Activated CD4-positive, alpha-beta T cell treated with anti-CD3 and anti-CD28 coated beads for 48 hours (primary cell): ENCODE results near the gene DGKB.

Experiments
- DNase-seq: peaks from one replicate; pipeline ENCODE4 v3.0.0-alpha.2; 2020

Gene DGKB

DNA sequence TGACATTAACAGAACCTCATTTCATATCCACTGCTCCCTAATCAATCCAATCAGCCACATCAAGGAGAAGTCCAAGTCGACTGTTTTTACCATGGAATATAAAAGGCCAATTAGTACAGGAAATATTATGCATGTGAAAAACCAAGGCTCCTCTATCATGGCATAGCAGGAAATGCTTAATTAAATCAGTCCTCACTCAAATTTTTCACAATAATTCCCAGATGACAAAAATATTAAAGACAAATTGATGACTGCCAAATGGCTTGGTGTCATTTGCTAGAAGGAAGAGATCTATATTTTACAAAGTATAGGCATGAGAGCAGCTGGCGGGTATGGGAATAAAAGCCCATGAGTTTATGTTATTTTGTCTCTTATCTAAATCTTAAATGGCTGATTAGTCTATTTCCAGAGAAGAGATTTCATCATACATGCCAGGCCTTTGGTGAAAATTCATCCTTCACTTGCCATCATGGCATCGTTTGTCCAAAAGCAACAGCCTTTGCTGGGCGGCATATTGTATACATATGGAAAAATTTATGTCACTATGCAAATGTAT lies 219.6 kb downstream of the DGKB start:
- no peak for DNase-seq

DNA sequence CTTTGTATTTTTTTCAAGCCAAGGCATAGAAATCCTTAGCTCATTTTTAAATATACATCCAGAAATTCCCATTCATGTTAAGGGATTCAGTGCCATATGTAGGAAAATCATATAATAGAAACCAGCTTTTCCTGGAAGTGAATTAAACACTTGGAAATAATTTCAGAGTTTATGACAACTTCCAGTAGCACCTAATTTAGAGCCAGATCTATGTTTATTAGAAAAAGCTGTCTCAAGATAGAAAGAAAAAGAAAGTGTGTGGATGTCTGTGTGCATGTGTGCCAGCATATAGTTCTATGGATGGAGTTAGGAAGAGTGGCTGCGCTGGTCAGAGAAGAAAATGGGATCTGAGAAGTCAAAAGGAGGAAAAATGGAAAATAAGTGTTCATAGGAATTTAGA lies 225.7 kb downstream of the DGKB start:
- no peak for DNase-seq

DNA sequence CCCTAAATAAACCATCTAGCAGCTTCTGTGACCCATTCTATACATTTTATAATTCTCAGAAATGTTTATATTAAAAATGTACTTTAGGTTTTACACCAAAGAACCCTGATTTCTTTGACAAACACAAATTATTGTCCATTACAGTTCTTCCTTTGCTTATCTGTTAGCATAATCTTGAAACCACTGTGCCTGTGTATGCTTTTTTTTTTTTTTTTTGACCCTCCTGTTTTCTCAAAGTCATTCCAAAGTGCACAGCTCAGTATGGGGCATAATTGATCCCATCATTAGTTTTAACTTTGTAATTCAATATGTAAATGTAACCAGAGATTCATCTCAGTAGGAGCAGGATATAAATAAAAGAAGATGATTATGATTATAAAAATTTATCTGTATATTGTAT lies 229.3 kb downstream of the DGKB start:
- DNase-seq = no peak

DNA sequence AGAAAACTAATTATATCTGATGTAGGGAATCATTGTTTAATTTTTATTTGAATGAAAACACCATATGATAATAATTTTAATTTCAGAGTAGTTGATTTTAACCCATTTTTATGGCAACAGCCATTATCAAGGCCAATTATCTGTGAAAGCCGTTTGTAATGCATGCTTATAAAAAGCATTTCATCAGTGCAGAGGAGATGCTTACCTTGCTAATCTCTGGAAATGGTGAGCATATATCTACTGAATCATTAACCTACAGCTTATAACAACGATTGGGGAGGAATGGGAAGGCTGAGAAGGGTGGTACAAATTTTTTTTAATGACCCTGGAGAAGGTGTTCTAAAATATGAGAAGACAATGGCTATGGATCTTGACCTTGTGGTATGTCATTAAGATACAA lies 235.6 kb downstream of the DGKB start:
- DNase-seq = no peak

DNA sequence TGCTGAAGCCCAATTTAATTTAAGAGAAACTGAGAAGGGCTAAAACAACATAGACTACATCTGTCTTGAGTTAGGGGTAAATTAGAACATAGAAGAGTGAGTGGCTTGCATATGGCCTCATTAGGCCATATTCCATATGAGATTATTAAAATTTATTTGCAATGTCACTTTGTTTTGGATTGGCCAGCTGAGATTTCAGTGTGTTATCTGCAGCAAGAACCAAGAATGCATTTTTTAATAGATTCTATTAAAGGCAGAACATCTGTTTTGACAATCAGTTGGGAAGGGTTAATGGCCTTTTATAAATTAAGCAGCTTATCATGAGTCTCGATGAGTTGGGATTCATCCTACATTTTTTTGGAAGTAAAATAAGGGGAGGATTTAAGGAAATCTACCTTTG lies 236.2 kb downstream of the DGKB start:
- DNase-seq = no peak

DNA sequence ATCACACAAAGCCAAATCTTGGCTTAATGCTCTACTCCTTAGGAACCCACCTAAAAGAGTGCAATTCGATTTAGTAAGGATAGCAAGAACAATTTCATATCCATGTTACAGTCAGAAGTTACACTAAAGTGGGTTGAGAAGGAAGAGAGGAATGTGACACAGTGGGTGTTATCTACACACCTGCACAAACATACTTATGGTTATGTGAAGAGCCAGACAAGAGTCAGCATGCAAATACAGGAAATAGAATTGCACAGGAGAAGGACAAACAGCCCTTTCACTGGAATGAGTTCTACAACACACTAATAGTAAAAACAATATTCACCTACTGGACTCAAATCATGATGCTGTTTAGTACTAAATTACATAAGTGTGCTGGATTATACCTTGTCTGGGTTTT lies 262.8 kb downstream of the DGKB start:
- no peak for DNase-seq

DNA sequence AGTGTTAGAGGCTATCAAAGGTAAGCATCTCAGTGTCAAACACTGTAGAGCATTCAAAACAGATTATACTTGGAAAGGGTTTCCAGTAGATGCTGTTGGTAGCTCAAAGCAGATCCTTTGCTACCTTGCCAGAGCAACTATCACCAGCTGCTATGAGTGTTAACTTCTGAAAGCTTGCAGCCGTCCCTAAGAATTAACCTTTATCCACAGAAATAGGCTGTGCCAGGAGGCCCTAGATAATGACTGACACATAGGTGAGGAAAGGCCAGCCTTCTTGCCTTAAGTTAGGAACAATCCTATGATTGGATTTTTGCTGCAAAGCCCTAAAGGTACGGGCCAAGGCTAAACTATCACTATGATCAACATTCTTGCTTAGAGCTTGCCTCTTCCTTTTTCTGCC lies 263.2 kb downstream of the DGKB start:
- DNase-seq = no peak

DNA sequence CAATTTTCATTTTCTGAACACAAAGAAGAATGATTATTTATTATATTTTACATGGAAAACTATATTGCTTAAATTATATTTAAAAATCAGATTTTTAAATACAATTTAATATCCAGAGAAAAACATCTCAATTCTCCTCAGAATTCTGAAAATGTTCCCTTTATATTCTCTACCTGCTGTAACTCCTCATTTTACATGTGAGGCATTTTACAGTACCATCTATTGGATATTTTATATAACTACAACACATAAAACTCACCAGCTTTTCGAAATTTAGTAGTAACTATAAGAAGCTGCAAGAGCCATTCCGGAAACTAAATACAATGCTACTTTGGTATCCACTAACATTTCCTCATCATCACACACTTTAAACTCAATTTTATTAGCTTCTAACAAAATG lies 264.6 kb downstream of the DGKB start:
- DNase-seq = no peak

DNA sequence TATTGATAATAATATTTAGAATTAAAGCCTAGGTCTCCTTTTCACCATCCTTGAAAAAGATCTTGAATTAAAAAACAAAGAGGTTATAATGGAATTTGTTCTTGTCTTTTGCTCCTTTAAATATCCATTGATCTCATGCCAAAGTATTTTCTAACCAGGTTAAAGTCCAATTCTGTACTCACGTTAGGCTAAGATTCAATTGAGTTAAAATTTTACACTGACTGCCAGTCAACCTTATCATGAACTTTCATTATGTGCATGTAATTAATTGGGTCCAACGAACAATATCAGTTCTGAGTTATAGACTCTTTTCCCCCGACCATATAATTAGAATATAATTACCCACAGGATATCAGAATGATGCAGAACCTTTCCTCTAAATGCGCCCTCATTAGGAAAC lies 266.6 kb downstream of the DGKB start:
- DNase-seq = no peak

DNA sequence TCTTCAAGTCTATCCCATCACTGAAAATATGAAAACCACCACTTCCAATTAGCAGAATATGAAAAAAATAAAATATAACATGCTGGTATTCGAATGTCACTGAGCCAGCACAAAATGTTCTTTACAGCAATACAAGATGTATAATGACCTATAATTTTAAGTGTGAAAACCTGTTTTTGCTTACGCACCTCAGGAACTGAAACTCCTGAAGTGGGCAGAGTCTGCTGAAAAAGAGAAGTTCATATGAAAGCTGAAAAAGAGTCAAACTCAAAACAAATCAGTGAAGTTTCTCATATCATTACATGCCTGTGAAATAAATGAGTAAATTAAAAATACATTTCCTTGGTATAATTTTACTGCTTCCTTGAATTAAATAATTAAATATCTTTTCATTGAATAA lies 272.5 kb downstream of the DGKB start:
- DNase-seq = no peak

DNA sequence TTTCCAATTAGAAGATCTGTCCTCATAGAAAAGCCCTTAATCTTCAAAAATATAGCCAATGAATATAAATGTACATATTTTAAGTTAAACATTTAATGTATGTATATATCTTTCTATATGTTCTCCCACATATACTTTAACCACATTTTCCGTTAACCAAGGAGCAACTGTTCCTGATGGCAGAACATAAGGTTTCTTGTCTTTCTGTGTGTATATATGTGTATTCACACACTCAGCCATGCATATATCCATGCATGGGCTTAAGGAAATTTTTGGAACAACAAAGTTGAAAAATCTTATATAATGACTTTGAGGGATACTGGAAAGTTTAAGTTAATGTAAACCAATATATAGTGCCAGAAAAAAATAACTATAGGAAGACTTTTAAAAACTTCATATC lies 274.0 kb downstream of the DGKB start:
- no peak for DNase-seq

DNA sequence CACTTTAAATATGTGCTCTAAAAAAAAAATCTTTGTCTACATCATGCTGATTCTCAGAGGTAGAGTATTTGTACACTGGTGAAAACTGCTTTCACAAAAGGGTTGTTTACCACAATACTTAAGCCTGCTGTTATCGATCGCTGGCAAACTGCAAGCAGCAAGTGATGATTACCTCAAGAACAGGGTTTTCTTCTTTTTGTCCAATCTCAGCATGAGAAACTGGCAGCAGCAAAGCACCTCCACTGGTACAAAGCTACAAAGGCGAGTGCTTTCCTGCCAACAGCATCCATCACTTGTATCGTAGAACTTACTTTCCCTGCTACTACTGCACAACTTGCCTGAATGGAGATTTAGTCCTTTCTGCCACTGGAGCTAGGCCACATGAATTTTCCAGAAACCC lies 276.5 kb downstream of the DGKB start:
- DNase-seq = no peak

DNA sequence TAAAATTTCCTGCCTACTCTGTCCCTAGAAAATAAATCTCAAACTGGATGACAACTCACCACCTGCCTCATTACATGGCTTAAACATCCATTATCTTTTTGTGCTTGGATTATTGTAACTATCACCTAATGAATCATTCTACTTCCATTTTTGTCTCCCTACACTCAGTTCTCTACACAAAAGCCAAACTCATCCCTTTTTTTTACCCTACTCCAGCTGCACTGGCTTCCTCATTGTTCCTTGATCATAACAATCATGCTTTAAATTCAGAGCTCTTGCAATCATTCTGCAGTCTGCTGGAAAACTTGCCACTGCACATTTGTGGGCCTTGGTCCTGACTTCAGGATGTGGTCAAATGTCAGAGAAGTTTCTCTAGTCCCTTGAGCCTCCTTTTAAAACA lies 280.0 kb downstream of the DGKB start:
- no peak for DNase-seq

DNA sequence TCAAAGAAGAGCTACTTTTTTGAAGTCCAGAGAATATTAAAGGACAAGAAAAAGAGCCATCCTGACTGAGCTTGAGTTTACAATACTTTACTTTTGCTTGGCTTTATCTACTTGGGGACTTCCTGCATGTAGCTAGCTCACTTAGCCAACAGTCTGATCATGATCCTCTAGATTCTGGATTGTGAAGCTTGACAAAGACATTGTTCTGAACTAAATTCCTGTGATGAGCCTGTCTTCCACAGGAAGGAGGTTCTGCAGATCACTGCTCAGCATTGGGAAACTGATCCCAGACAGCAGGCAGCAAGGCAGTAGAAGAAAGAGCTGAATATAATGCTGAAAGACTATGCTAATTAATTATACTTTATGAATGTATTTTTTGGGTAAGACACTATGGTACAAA lies 296.4 kb downstream of the DGKB start:
- DNase-seq = no peak

DNA sequence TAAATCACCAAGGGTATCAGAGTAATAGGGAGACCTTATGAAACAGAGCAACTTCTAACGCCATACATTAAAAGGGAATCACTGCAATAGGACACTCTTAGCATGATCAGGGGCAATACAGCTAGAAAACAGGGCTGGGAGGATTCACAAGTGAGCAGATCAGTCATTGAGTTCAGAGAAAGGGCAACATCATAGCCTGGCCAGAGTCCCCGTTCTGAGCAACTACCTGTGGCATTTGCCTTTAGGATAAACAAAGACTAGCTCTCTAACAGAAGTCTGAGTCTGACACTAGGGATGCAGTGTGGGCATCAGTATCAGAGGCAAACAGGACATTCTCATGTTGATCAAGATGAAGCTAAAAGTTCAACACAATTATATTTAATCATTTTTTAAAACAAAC lies 297.9 kb downstream of the DGKB start:
- no peak for DNase-seq

DNA sequence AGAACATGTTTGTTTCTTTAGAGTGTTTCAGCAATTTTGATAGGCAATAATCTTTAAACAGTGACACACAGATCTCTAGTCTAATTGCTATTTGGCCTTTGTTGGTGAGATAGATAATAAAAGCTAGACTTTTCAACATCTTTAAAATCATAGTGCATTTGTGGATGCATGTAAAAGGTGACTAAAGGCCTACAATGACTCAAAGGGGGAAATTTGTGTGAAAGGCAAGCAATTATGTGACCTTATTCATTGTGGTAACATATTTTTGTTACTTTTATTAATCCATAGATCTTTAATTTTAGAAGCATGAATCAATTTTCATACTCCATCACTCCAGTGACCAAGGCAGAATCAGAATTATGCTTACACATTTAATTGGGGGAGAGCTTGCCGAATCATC lies 299.7 kb downstream of the DGKB start:
- DNase-seq = no peak

DNA sequence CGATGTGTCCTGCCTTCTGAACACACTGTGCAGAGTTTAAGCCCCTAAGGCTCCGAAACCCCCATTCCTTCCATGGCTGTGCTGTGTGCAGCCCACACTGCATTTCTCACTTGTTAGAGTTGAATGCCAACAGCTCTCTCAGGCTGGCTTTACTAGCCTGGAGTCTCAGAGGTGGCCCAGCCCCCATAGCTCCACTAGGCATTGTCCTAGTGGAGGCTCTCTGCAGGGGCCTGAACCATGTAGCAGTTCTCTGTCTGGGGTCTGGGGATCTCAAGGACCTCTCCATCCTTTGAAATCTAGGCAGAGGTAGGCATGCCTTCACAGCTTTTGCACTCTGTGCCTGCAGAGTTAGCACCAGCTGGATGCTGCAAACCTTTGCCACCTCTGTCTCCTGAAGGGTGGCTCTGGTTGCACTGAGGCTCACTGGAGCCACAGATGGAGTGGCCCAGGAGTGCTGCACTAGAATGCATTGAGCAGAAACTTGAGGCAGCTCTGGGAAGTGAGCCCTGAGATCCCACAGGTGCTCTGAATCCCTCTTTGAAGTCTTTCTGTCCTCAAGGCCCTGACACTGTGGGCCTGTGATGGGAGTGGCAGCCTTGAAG lies 301.7 kb downstream of the DGKB start:
- DNase-seq = no peak

DNA sequence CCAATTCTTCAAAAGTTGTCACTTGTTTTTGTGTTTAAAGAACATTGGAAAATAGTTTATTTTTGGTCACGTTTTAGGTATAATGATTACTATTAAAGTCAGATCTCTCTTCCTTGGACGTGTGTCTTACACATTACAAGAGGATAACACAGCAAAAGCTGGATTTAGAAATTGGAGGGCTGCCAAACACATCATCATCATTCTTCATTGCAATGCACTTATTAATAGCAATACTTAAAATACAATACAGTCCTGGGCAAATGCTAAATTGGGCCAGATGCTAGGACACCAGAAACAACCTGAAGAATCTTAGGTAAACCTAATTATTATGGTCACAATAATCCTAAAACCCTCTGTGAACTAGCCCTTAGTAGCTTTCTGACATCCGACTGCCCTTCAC lies 303.6 kb downstream of the DGKB start:
- no peak for DNase-seq

DNA sequence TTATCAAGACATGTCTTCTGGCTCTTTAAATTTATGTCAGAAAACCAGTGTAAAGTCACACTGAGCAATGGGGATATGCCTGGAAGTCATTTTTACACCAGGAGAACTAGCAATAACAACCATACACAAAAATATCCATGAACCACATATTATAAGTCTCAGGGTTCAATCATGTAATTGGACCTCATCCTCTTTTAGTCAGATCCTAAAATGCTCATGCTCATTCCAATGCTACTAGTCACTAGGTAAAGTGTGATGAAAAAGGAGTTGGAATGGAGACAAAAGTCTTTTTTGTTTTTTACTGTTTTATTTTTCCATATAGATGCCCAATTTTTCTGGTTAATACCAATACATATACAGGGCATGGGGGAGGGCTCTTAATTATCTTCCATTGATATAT lies 306.1 kb downstream of the DGKB start:
- no peak for DNase-seq

DNA sequence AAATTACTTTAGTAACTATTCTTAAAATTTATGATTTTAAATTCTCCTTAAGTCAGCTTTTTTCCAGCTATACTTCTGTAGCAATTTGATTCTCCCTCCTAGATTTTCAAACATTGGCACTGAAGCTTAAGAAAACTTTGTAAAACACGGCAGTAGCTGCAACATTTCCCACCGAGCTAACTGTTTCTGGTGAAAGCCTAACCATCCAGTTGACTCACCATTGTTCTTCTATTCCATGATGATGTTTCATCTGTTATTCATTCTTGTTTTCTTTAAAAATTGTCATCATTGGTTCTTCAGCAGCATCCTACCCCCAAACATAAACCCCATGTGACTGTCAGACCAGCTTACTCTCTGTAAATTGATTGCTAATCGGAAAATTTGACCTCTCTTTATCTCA lies 312.3 kb downstream of the DGKB start:
- no peak for DNase-seq

DNA sequence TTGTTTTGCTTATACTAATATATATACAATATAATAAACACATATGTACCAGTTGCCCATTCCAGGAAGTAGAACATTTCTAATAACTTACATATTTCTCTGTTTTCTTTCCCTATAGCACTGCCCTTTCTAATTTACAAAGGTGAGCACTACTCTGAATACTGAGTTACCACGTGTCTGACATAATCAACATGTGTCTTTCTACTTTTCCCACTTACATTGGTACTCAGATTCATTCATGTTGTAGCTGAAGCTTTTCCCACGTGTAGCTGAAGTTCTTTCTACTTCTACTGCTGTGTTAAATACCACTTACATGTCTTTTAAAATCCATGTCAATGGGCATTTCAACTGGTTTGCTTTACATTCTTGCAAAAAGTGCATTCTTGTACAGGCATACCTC lies 317.3 kb downstream of the DGKB start:
- no peak for DNase-seq

DNA sequence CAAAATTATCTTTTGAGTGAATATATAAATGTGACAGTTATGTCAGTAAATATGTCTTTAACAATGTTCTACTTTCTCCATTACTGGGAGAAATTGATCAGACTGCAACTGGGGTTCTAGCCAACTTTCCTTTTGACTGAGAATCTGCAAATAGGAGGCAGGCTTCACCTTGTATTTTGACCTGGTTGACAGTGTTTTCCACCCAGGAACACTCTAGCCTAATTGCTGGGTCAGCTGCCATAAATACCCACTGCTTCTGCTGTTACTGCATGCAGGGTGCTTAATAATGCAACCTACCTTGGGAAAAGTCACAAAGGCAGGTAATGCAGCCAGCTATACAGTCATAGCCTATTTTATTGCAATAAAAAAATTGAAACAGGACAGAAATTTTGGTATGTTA lies 319.0 kb downstream of the DGKB start:
- no peak for DNase-seq

DNA sequence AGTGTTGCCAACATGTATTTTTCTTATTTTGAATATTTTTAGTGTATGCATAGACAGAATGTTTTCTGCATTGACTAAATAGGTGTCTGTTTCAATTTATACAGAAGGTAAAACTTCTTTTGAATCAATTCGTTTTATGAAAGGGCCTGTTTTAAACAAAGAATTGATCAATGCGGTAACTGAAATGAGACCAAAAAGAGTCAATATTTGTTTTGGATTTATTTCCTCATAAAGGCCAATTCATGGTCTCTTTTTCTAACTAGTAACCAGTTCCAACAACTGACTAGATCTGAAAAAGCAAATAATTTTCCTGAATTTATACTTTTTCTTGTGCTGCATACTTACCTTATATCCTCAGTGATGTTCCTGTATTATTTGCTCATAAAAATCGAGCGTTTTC lies 320.5 kb downstream of the DGKB start:
- no peak for DNase-seq

DNA sequence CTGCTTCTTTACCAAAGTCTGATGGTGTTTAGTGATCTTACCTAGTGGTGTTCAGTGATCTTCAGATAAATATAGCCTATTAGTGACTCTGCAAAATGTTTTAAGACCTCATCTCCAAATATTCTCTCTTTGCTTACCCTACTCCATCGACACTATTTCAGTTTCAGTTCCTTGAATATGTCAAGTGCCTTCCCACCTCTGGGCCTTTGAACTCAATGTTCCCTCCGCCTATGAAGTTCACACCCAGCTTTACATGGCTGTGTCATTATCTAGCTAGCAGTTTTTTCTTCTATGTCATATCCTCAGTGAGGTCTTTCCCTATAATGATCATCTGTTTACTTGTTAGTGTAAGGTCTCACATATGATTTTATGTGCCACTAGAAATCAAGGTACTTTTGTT lies 322.6 kb downstream of the DGKB start:
- no peak for DNase-seq

DNA sequence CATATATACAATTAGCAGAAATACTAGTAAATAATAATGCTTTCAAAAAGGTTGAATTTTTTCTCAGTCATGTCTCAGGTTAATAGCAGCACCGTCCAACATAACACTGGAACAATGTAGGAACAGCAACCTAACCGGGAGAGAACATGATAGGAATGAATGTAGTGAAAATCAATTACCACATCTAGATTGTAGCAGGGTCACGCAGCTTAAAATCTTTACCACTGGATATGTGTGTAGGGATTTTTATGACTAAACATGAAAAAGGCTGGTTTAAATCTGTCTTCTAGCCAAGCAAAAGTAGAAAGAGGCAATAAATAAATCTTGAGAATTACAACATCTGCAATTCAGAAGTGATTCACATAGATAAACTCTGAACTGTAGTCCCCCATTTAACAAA lies 326.0 kb downstream of the DGKB start:
- no peak for DNase-seq
